ENCODE data around the gene PLCH1. TPM values are rescaled to one million over a fixed set of nuclear protein-coding genes. Genes with fewer than 3 reads are reported as not detected.
"Not testable (repeated sequence)": the region's sequence is repeated elsewhere in the genome, so short reads cannot be mapped to it uniquely, and the experiment has no call there.

The PLCH1 gene
- total and polyA plus RNA-seq, 7 donors = 0.03 to 1.1 (median 0.06) TPM; not detected in 2

DNA sequence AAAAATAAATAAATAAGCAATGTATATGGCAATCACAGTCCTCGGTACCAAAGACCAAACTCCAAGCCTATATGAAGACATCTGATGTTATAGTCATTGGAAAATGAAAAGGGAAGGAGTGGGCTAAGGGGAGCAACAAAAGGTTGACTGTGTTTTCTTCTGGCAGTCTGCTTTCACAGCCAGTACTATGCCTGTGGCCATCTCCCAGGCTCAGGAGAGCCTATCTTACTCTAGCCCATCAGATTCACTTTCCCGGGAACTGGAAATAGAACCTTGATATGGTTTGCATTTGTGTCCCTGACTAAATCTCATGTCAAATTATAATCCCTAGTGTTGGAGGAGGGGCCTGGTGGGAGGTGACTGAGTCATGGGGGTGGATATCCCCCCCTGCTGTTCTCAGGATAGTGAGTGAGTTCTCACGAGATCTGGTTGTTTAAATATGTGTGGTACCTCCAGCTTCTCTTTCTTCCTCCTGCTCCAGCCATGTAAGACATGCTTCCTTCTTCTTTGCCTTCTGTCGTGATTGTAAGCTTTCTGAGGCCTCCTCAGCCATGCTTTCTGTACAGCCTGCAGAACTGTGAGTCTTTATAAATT lies 105.3 kb downstream of the PLCH1 start:
- ATAC-seq (no peak), DNase-seq (no peak)
- intact Hi-C loops (cut with DNase I) = no loop called here
- H3K4me1 ChIP-seq = no peaks in the 10 kb centered on the region
- no peaks in the 10 kb centered on the region for H3K9me3 ChIP-seq
- TF ChIP-seq, protein P1, sequence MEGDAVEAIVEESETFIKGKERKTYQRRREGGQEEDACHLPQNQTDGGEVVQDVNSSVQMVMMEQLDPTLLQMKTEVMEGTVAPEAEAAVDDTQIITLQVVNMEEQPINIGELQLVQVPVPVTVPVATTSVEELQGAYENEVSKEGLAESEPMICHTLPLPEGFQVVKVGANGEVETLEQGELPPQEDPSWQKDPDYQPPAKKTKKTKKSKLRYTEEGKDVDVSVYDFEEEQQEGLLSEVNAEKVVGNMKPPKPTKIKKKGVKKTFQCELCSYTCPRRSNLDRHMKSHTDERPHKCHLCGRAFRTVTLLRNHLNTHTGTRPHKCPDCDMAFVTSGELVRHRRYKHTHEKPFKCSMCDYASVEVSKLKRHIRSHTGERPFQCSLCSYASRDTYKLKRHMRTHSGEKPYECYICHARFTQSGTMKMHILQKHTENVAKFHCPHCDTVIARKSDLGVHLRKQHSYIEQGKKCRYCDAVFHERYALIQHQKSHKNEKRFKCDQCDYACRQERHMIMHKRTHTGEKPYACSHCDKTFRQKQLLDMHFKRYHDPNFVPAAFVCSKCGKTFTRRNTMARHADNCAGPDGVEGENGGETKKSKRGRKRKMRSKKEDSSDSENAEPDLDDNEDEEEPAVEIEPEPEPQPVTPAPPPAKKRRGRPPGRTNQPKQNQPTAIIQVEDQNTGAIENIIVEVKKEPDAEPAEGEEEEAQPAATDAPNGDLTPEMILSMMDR (IDR thresholded peaks at IDR 0.05) = no peak
- H3K4me3 ChIP-seq = no peak overlapping the region
- H3K36me3 ChIP-seq (ENCODE audit: insufficient read depth in 1 of 2, low read depth in 1 of 2) = no peaks in the 10 kb centered on the region
- 78 to 87% (median 80%) methylated on average over 4 of the region's 4 CpGs for WGBS, 3 donors
- H3K27ac ChIP-seq = no peak overlapping the region
- no peaks in the 10 kb centered on the region for H3K27me3 ChIP-seq (ENCODE audit: insufficient read depth in 3 of 3, low read length in 2 of 3)

DNA sequence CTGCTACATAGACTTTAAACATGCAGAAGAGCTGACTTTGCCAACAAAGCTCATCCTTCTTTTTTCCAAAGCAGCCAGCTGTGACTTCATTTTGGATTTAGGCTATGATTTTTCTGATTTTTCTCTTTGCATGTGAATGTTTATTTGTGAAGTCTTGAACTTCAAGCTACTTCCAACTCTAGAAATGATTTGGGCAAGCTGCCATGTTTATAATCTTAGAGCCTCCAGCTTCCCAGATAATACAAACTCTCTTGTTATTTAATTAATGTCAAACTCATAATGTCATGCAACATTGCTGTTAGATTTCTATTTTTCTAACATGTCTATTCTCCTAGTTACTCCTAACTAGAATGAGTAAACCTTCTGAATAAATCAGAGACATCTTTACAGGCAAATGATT lies 106.4 kb downstream of the PLCH1 start:
- intact Hi-C loops (cut with DNase I); DNase-seq; H3K9me3 ChIP-seq; H3K27me3 ChIP-seq (ENCODE audit: insufficient read depth in 3 of 3, low read length in 2 of 3); H3K4me1 ChIP-seq; H3K27ac ChIP-seq; H3K4me3 ChIP-seq; H3K36me3 ChIP-seq (ENCODE audit: insufficient read depth in 1 of 2, low read depth in 1 of 2); ATAC-seq: not testable (repeated sequence)

DNA sequence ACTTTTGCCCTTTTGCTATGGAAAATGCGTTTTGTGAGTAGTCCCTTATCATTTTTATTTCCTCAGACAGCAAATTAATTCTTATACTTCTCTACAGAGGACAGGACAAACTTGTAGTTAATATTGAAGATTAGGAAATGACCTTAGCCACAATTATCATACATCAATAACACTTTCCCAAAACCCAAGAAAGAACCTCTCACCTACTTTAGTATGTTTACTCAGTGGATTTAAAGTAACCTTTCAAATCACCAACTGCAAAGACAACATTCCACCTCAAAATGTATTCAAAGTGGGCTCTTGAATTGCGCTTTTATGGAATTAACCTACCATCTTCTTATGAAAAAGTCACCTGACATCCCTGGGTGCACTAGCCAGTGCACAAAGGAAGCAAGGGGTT lies 107.3 kb downstream of the PLCH1 start:
- H3K4me3 ChIP-seq = no peak overlapping the region
- ATAC-seq = no peak
- TF ChIP-seq, protein P1 (IDR thresholded peaks at IDR 0.05) = no peak
- H3K4me1 ChIP-seq = no peaks in the 10 kb centered on the region
- no peaks in the 10 kb centered on the region for H3K27me3 ChIP-seq (ENCODE audit: insufficient read depth in 3 of 3, low read length in 2 of 3)
- WGBS, 3 donors = 66 to 97% (median 93%) methylated on average over 2 of the region's 2 CpGs
- no peak for DNase-seq
- H3K27ac ChIP-seq = no peak overlapping the region
- H3K9me3 ChIP-seq = no peaks in the 10 kb centered on the region
- intact Hi-C loops (cut with DNase I) = no loop called here
- H3K36me3 ChIP-seq (ENCODE audit: insufficient read depth in 1 of 2, low read depth in 1 of 2) = no peaks in the 10 kb centered on the region

DNA sequence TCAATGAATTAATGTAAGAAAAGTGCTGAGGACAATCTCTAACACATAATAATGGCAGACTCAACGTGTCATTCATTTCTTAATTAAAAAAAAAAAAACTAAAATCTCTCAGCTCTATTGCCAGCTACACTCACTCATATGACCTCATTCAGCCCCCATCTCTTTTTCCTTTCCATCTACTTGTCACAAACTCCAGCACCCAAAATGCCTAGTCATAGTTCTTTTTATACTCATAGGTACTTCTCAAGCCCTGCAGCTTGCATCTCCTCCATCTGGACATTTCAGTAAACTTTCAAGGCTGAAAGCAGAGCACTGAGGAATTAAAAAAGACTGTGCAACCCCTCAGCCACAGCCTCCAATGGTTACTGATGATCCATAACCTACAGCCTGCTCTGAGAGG lies 109.8 kb downstream of the PLCH1 start:
- intact Hi-C loops (cut with DNase I) = no loop called here
- Histone ChIP-seq H3K4me3 (no peak overlapping the region), H3K9me3 (no peaks in the 10 kb centered on the region), H3K27me3 (ENCODE audit: insufficient read depth in 3 of 3, low read length in 2 of 3) (no peaks in the 10 kb centered on the region), H3K27ac (no peak overlapping the region), H3K36me3 (ENCODE audit: insufficient read depth in 1 of 2, low read depth in 1 of 2) (no peaks in the 10 kb centered on the region), H3K4me1 (no peaks in the 10 kb centered on the region)
- no peak for ATAC-seq
- no peak for DNase-seq
- 54 to 68% (median 67%) methylated on average over 1 of the region's 1 CpG for WGBS, 3 donors
- TF ChIP-seq, protein P1 (IDR thresholded peaks at IDR 0.05) = no peak

DNA sequence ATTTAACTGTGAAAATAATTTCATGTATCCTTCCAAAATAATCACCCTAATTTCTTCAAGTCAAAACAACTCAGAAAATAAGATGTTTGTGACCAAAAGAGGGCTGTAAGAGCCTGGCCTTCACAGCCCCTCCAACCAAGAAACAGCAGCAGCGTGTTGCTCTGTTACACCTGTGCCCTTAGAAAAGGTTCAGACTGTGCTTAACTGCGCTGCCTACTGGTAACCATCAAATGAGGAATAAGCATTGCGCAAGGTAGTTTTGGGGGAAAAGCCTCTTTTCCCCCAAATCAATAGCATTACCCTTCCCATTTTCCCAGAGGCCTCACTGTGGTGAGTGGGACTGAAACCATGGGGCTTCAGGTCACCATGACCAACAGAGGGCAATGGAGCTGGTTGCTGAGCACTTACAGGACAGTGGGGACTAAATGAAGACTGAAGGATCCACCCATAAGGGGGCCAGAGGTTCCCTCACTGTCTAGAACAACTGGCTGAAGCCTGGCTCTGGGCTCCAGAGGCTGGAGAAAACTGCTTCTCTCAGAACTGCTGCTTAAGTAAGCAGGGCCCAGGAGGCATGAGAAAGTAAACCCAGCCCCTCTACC lies 110.7 kb downstream of the PLCH1 start:
- DNase-seq (no peak), ATAC-seq (no peak)
- Histone ChIP-seq H3K4me3 (no peak overlapping the region), H3K27me3 (ENCODE audit: insufficient read depth in 3 of 3, low read length in 2 of 3) (no peaks in the 10 kb centered on the region), H3K27ac (no peak overlapping the region), H3K9me3 (no peaks in the 10 kb centered on the region), H3K4me1 (no peaks in the 10 kb centered on the region), H3K36me3 (ENCODE audit: insufficient read depth in 1 of 2, low read depth in 1 of 2) (no peaks in the 10 kb centered on the region)
- intact Hi-C loops (cut with DNase I) = no loop called here
- 95 to 97% (median 96%) methylated on average over 3 of the region's 3 CpGs for WGBS, 3 donors
- TF ChIP-seq, protein P1 (IDR thresholded peaks at IDR 0.05) = no peak
